Gastrocnemius medialis (tissue), 4 donors: ENCODE data around the gene PARN.

ENCODE experiments used
- POLR2A ChIP-seq, 2 donors: fragments of 450-650 bp; IDR thresholded peaks; one replicate each; pipeline ENCODE4 v1.6.1; 2017; ENCODE audit warnings: antibody characterized with exemption in 2 of 2, mild to moderate bottlenecking in 2 of 2, moderate library complexity in 2 of 2
- TF ChIP-seq, protein P1 (sequence below), 5 experiments: fragments of 450-650 bp in 3 of 5; fragments of 200-600 bp in 2 of 5; sonication (generic) in 2 of 5; IDR thresholded peaks in 4 of 5; conservative IDR thresholded peaks in 1 of 5; 1 replicate in 4 of 5; 2 replicates in 1 of 5; pipeline ENCODE4 v1.5.1; 2016 to 2019; ENCODE audit warnings: antibody characterized with exemption in 5 of 5, mild to moderate bottlenecking in 3 of 5, moderate library complexity in 3 of 5

- TF ChIP-seq, protein P1, sequence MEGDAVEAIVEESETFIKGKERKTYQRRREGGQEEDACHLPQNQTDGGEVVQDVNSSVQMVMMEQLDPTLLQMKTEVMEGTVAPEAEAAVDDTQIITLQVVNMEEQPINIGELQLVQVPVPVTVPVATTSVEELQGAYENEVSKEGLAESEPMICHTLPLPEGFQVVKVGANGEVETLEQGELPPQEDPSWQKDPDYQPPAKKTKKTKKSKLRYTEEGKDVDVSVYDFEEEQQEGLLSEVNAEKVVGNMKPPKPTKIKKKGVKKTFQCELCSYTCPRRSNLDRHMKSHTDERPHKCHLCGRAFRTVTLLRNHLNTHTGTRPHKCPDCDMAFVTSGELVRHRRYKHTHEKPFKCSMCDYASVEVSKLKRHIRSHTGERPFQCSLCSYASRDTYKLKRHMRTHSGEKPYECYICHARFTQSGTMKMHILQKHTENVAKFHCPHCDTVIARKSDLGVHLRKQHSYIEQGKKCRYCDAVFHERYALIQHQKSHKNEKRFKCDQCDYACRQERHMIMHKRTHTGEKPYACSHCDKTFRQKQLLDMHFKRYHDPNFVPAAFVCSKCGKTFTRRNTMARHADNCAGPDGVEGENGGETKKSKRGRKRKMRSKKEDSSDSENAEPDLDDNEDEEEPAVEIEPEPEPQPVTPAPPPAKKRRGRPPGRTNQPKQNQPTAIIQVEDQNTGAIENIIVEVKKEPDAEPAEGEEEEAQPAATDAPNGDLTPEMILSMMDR (IDR thresholded peaks at IDR 0.05 in 4 of 5, conservative IDR thresholded peaks at IDR 0.05 in 1 of 5), result no peak
- no peak for TF ChIP-seq POLR2A (IDR thresholded peaks at IDR 0.05)
Measured at GRCh38 chr16:14672403-14672971, 42.4 kb upstream of the PARN start.
